Peyer's patch (tissue), 4 donors: Measurements from ENCODE around the gene B3GLCT.

Experiments
- CTCF ChIP-seq, 6 experiments: fragments of 450-650 bp in 4 of 6; fragments of 200-600 bp in 2 of 6; sonication (generic) in 1 of 6; IDR thresholded peaks; one replicate each; pipeline ENCODE4 v1.5.1; 2017 to 2019; ENCODE audit warnings: antibody characterized with exemption in 6 of 6, mild to moderate bottlenecking in 3 of 6, moderate library complexity in 1 of 6
- POLR2A ChIP-seq, 2 donors: fragments of 450-650 bp; IDR thresholded peaks; one replicate each; pipeline ENCODE4 v1.5.1; 2017; ENCODE audit warnings: antibody characterized with exemption in 2 of 2, mild to moderate bottlenecking in 2 of 2, moderate library complexity in 2 of 2

GRCh38 chr13:31242367-31242766 is 42.6 kb downstream of the B3GLCT start:
- TF ChIP-seq CTCF (IDR thresholded peaks at IDR 0.05): no peak
- no peak for TF ChIP-seq POLR2A (IDR thresholded peaks at IDR 0.05)
